NB4 (cell line): Measurements from ENCODE around the gene APMAP.

ENCODE experiments used
- MYC ChIP-seq: IDR thresholded peaks from 2 replicates; pipeline ENCODE4 v1.6.1; 2011; ENCODE audit warnings: low read depth, low read length
- POLR2A ChIP-seq: IDR thresholded peaks from 2 replicates; pipeline ENCODE4 v1.6.1; 2011; ENCODE audit warnings: mild to moderate bottlenecking; ENCODE audit not compliant: insufficient read length; ENCODE audit errors: extremely low read depth
- TF ChIP-seq, protein P1 (sequence below): IDR thresholded peaks from one replicate; pipeline ENCODE4 v1.5.1; 2012; ENCODE audit warnings: low read depth, low read length
- TF ChIP-seq, protein P2 (sequence below): IDR thresholded peaks from 2 replicates; pipeline ENCODE4 v1.6.1; 2011; ENCODE audit warnings: low read depth, low read length

DNA sequence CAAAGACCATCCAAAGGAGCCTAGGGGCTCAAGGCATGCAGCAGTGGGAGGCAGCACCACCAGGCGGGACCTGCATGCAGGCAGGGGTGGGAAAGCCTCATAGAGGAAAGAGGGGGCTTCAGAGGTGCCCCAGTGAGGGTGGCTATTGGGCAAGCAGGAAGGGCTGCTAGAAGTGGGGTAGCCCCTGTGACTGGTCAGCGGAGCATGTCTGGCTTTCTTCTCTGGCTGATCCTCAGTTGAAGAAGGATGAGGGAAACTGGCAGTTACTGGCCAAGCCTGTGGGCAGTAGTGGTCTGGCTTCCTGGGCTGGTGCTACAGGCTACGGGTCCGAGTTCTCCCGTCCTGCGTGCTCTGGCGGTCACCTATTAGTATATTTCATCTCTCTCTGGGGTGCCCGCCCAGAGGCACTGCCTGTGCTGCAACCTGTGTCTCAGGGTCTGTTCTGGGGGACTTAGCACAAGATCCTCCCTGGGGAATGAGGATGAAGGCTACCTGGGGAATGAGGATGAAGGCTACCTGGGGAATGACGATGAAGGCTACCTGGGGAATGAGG, 79.4 kb downstream of the APMAP start:
- TF ChIP-seq POLR2A (no peak), MYC (no peak)
- TF ChIP-seq, protein P1, sequence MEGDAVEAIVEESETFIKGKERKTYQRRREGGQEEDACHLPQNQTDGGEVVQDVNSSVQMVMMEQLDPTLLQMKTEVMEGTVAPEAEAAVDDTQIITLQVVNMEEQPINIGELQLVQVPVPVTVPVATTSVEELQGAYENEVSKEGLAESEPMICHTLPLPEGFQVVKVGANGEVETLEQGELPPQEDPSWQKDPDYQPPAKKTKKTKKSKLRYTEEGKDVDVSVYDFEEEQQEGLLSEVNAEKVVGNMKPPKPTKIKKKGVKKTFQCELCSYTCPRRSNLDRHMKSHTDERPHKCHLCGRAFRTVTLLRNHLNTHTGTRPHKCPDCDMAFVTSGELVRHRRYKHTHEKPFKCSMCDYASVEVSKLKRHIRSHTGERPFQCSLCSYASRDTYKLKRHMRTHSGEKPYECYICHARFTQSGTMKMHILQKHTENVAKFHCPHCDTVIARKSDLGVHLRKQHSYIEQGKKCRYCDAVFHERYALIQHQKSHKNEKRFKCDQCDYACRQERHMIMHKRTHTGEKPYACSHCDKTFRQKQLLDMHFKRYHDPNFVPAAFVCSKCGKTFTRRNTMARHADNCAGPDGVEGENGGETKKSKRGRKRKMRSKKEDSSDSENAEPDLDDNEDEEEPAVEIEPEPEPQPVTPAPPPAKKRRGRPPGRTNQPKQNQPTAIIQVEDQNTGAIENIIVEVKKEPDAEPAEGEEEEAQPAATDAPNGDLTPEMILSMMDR = no peak
- TF ChIP-seq, protein P2, sequence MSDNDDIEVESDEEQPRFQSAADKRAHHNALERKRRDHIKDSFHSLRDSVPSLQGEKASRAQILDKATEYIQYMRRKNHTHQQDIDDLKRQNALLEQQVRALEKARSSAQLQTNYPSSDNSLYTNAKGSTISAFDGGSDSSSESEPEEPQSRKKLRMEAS = no peak
